H9 (cell line): Measurements from ENCODE around the gene RAD21L1. TPM values are rescaled to one million over a fixed set of nuclear protein-coding genes. Genes with fewer than 3 reads are reported as not detected.

Experiments
- DNase-seq: peaks from one replicate; pipeline ENCODE4 v3.0.0-alpha.2; 2017
- H2AFZ ChIP-seq: one replicate; pipeline ENCODE4 v1.6.1; 2013; ENCODE audit warnings: mild to moderate bottlenecking, low read length, control low read depth, moderate library complexity
- H2AK5ac ChIP-seq: 2 replicates; pipeline ENCODE4 v1.6.1; 2013; ENCODE audit warnings: low read length, control low read depth, mixed read lengths; ENCODE audit not compliant: insufficient read length
- H2BK120ac ChIP-seq: one replicate; pipeline ENCODE4 v1.6.1; 2013; ENCODE audit warnings: low read depth, mild to moderate bottlenecking, low read length, control low read depth, inconsistent platforms; ENCODE audit not compliant: poor library complexity, severe bottlenecking
- H2BK12ac ChIP-seq: 2 replicates; pipeline ENCODE4 v1.6.1; 2013; ENCODE audit warnings: low read length, control low read depth, mixed read lengths, low read depth; ENCODE audit not compliant: insufficient read length
- H2BK15ac ChIP-seq: 2 replicates; pipeline ENCODE4 v1.6.1; 2013; ENCODE audit warnings: low read depth, low read length, control low read depth
- H2BK20ac ChIP-seq: one replicate; pipeline ENCODE4 v1.6.1; 2013; ENCODE audit warnings: low read depth, mild to moderate bottlenecking, low read length, control low read depth, inconsistent platforms; ENCODE audit not compliant: poor library complexity, severe bottlenecking
- H2BK5ac ChIP-seq: 2 replicates; pipeline ENCODE4 v1.6.1; 2013; ENCODE audit warnings: low read length, control low read depth, mixed read lengths; ENCODE audit not compliant: insufficient read length
- H3K14ac ChIP-seq: 2 replicates; pipeline ENCODE4 v1.6.1; 2013; ENCODE audit warnings: low read length, control low read depth; ENCODE audit not compliant: insufficient read depth
- H3K18ac ChIP-seq: 2 replicates; pipeline ENCODE4 v1.6.1; 2013; ENCODE audit warnings: low read depth, mild to moderate bottlenecking, mixed read lengths, low read length, control low read depth; ENCODE audit not compliant: insufficient read length
- H3K23ac ChIP-seq: 2 replicates; pipeline ENCODE4 v1.6.1; 2013; ENCODE audit warnings: low read length, control low read depth, mixed read lengths, low read depth; ENCODE audit not compliant: insufficient read length
- H3K23me2 ChIP-seq: 2 replicates; pipeline ENCODE4 v1.6.1; 2013; ENCODE audit warnings: low read depth, mild to moderate bottlenecking, mixed read lengths, low read length, control low read depth; ENCODE audit not compliant: insufficient read length, poor library complexity, severe bottlenecking
- H3K27ac ChIP-seq: 2 replicates; pipeline ENCODE4 v1.5.1; 2013; ENCODE audit warnings: low read length, control low read depth, mixed read lengths, low read depth; ENCODE audit not compliant: insufficient read length
- H3K27me3 ChIP-seq: 2 replicates; pipeline ENCODE4 v1.6.1; 2013; ENCODE audit warnings: low read length, control low read depth, inconsistent platforms; ENCODE audit not compliant: insufficient read depth
- H3K4ac ChIP-seq: 2 replicates; pipeline ENCODE4 v1.6.1; 2013; ENCODE audit warnings: low read depth, mild to moderate bottlenecking, control low read depth, inconsistent platforms, low read length, moderate library complexity
- H3K4me1 ChIP-seq: 2 replicates; pipeline ENCODE4 v1.6.1; 2013; ENCODE audit warnings: low read length, control low read depth, inconsistent platforms; ENCODE audit not compliant: insufficient read depth
- H3K4me2 ChIP-seq: 2 replicates; pipeline ENCODE4 v1.6.1; 2013; ENCODE audit warnings: low read length, control low read depth, mixed read lengths; ENCODE audit not compliant: insufficient read length, insufficient read depth
- H3K56ac ChIP-seq: 2 replicates; pipeline ENCODE4 v1.6.1; 2013; ENCODE audit warnings: low read depth, mild to moderate bottlenecking, mixed read lengths, low read length, control low read depth; ENCODE audit not compliant: insufficient read length
- H3K79me1 ChIP-seq: 2 replicates; pipeline ENCODE4 v1.6.1; 2013; ENCODE audit warnings: low read depth, mild to moderate bottlenecking, moderate library complexity, low read length, control low read depth, inconsistent platforms; ENCODE audit not compliant: insufficient read depth, poor library complexity, severe bottlenecking
- H3K79me2 ChIP-seq: 2 replicates; pipeline ENCODE4 v1.6.1; 2013; ENCODE audit warnings: low read length, control low read depth, inconsistent platforms; ENCODE audit not compliant: insufficient read depth
- H3K9ac ChIP-seq: 2 replicates; pipeline ENCODE4 v1.6.1; 2013; ENCODE audit warnings: low read length, control low read depth, mixed read lengths; ENCODE audit not compliant: insufficient read length; ENCODE audit errors: extremely low read depth
- H3K9me3 ChIP-seq: one replicate; pipeline ENCODE4 v1.6.1; 2013; ENCODE audit warnings: low read depth, low read length, inconsistent platforms; ENCODE audit not compliant: control insufficient read depth
- H3T11ph ChIP-seq: one replicate; pipeline ENCODE4 v1.6.1; 2013; ENCODE audit warnings: mild to moderate bottlenecking, low read length, control low read depth, inconsistent platforms
- H4K20me1 ChIP-seq: one replicate; pipeline ENCODE4 v1.6.1; 2013; ENCODE audit not compliant: control insufficient read depth, insufficient read length, insufficient read depth
- H4K5ac ChIP-seq: 2 replicates; pipeline ENCODE4 v1.6.1; 2013; ENCODE audit warnings: low read depth, mild to moderate bottlenecking, mixed read lengths, low read length, control low read depth; ENCODE audit not compliant: insufficient read length
- H4K8ac ChIP-seq: replicated peaks from 2 replicates; pipeline ENCODE4 v1.6.1; 2013; ENCODE audit warnings: low read length, control low read depth, mixed read lengths, low read depth; ENCODE audit not compliant: insufficient read length
- H4K91ac ChIP-seq: 2 replicates; pipeline ENCODE4 v1.6.1; 2013; ENCODE audit warnings: low read depth, mild to moderate bottlenecking, moderate library complexity, mixed read lengths, low read length, control low read depth; ENCODE audit not compliant: insufficient read length
- H3K27ac Mint-ChIP-seq, 3 experiments: 2 replicates in 2 of 3; 3 replicates in 1 of 3; pipeline ENCODE4 v1.8.0; 2020 to 2021; ENCODE audit warnings: mixed read lengths in 3 of 3, mild to moderate bottlenecking in 1 of 3, moderate library complexity in 1 of 3
- H3K27me3 Mint-ChIP-seq: 2 replicates; pipeline ENCODE4 v1.8.0; 2021; ENCODE audit warnings: low read depth, mild to moderate bottlenecking, moderate library complexity, mixed read lengths
- H3K36me3 Mint-ChIP-seq, 3 experiments: 2 replicates in 2 of 3; 3 replicates in 1 of 3; pipeline ENCODE4 v1.8.0; 2020 to 2021; ENCODE audit warnings: low read depth in 3 of 3, mixed read lengths in 3 of 3; ENCODE audit not compliant: insufficient read depth in 1 of 3
- H3K4me1 Mint-ChIP-seq, 2 experiments: 2 replicates each; pipeline ENCODE4 v1.8.0; 2020; ENCODE audit warnings: mixed read lengths in 2 of 2
- H3K4me3 Mint-ChIP-seq, 2 experiments: 2 replicates in 1 of 2; 3 replicates in 1 of 2; pipeline ENCODE4 v1.8.0; 2020 to 2021; ENCODE audit warnings: mild to moderate bottlenecking in 2 of 2, mixed read lengths in 2 of 2, moderate library complexity in 1 of 2
- H3K9me3 Mint-ChIP-seq, 2 experiments: 2 replicates in 1 of 2; 3 replicates in 1 of 2; pipeline ENCODE4 v1.8.0; 2020; ENCODE audit warnings: mild to moderate bottlenecking in 2 of 2, mixed read lengths in 2 of 2, moderate library complexity in 1 of 2
- CTCF ChIP-seq: fragments of 200-600 bp; sonication (generic); conservative IDR thresholded peaks from 3 replicates; pipeline ENCODE4 v1.8.0; 2021; ENCODE audit warnings: antibody characterized with exemption, mild to moderate bottlenecking
- WGBS: extraction: QIAGEN DNeasy Blood & Tissue Kit; methylation state at CpG from one replicate; pipeline ENCODE4 v1.1.7; 2013; ENCODE audit warnings: missing lambda C conversion rate, low lambda C conversion rate, mixed read lengths; ENCODE audit not compliant: insufficient read length; ENCODE audit errors: extremely low coverage; 5-methylcytosine and 5-hydroxymethylcytosine counted together
- total RNA-seq: library from RNA; stranded (reverse); gene quantifications from 2 replicates; pipeline ENCODE4 v1.2.1, GENCODE V29; 2021

RAD21L1 gene
- total RNA-seq, 1 experiment from 2014 or later: not detected

- Mint-ChIP-seq H3K4me1 (peaks cover 4 to 16% of the 10 kb centered on the region in 2 experiments), H3K27me3 (peaks cover 36% of the 10 kb centered on the region), H3K27ac (no peak overlapping the region), H3K4me3 (no peak overlapping the region), H3K36me3 (no peaks in the 10 kb centered on the region), H3K9me3 (no peaks in the 10 kb centered on the region)
- Histone ChIP-seq H2AK5ac (no peak overlapping the region), H3K56ac (no peak overlapping the region), H3K79me2 (no peaks in the 10 kb centered on the region), H3K27ac (no peak overlapping the region), H3K14ac (no peak overlapping the region), H3K23ac (no peak overlapping the region), H3K4me1 (peaks cover 9% of the 10 kb centered on the region; the same call in 1 of the 2 replicates), H3K23me2 (no peaks in the 10 kb centered on the region), H3K18ac (no peak overlapping the region), H2BK5ac (no peak overlapping the region), H2BK120ac (no peak overlapping the region), H3K79me1 (no peaks in the 10 kb centered on the region), H4K5ac (no peak overlapping the region), H2AFZ (no peak overlapping the region), H2BK20ac (no peak overlapping the region), H3K4me2 (no peak overlapping the region), H3K9ac (no peak overlapping the region), H4K20me1 (no peaks in the 10 kb centered on the region), H3K4ac (no peak overlapping the region), H3T11ph (no peak overlapping the region), H4K91ac (no peak overlapping the region), H3K9me3 (no peaks in the 10 kb centered on the region), H2BK12ac (no peak overlapping the region), H2BK15ac (no peak overlapping the region), H4K8ac (no peak overlapping the region), H3K27me3 (no peaks in the 10 kb centered on the region; the same call in 1 of the 2 replicates)
- WGBS: no CpG with 5 or more reads among the region's 3 CpGs
- no peak for TF ChIP-seq CTCF
- no peak for DNase-seq
These were observed 35.0 kb upstream of the RAD21L1 start for GRCh38 chr20:1190847-1191246.
